GM13977 (cell line): ENCODE data around the gene ANAPC16.

ENCODE experiments used
- DNase-seq: peaks from one replicate; pipeline ENCODE4 v3.0.0; 2012; ENCODE audit warnings: low spot score
- CTCF ChIP-seq: IDR thresholded peaks from 2 replicates; pipeline ENCODE4 v1.5.1; 2012; ENCODE audit warnings: mild to moderate bottlenecking, control low read depth; ENCODE audit not compliant: insufficient read depth; ENCODE audit errors: extremely low read depth, missing control alignments
- in situ Hi-C: fragments of 300-500 bp; cut with MboI; formaldehyde crosslinking; loops from one replicate; pipeline ENCODE4 v1.12.0; 2022; ENCODE audit warnings: low sequenced_read_pairs, low pct_unique_long_range_greater_than_20kb, mixed read lengths, inconsistent platforms; ENCODE audit not compliant: unreplicated experiment

ANAPC16 gene

GRCh38 chr10:72215611-72216549, at the start of gene ANAPC16, which contains the start of gene ASCC1:
TSS of gene ANAPC16 (plus strand) at chr10:72216012. CDS start at chr10:72223915, 7,903 bp downstream.
TSS of gene ASCC1 (minus strand) at chr10:72216276. CDS start at chr10:72213298, 2,978 bp downstream.
- no peak for TF ChIP-seq CTCF
- DNase-seq, result peak; percentile 89
- in situ Hi-C loops, result no loop called here

GRCh38 chr10:72167118-72167517, 48.7 kb upstream of the ANAPC16 start:
- TF ChIP-seq CTCF, result no peak
- DNase-seq, result no peak
- in situ Hi-C loops, result no loop called here

- TF ChIP-seq CTCF, result no peak
Observed at GRCh38 chr10:72170263-72170662, 45.5 kb upstream of the ANAPC16 start.

GRCh38 chr10:72170733-72171132, 45.1 kb upstream of the ANAPC16 start:
- in situ Hi-C loops, result no loop called here
- no peak for TF ChIP-seq CTCF
- DNase-seq, result no peak

More at GRCh38 chr10:72170263-72170662, 45.5 kb upstream of the ANAPC16 start:
- in situ Hi-C loops, result no loop called here
- no peak for DNase-seq

- DNase-seq, result no peak
- TF ChIP-seq CTCF, result no peak
- in situ Hi-C loops, result no loop called here
Observed at GRCh38 chr10:72171175-72171630, 44.6 kb upstream of the ANAPC16 start.

- no peak for TF ChIP-seq CTCF
- no peak for DNase-seq
- in situ Hi-C loops, result no loop called here
Observed at GRCh38 chr10:72173262-72173618, 42.6 kb upstream of the ANAPC16 start.
